Gastroesophageal sphincter (tissue), 3 donors: Measurements from ENCODE around the gene SNX9.

Experiments used
- CTCF ChIP-seq, 4 experiments: fragments of 200-600 bp in 2 of 4; fragments of 450-650 bp in 2 of 4; sonication (generic) in 1 of 4; IDR thresholded peaks; one replicate each; pipeline ENCODE4 v1.5.1; 2017 to 2019; ENCODE audit warnings: antibody characterized with exemption in 4 of 4, mild to moderate bottlenecking in 2 of 4, moderate library complexity in 2 of 4
- EP300 ChIP-seq: sonication (generic); formaldehyde crosslinking; IDR thresholded peaks from one replicate; pipeline ENCODE4 v1.6.1; 2017; ENCODE audit warnings: antibody characterized with exemption, mild to moderate bottlenecking
- POLR2A ChIP-seq, 2 donors: fragments of 450-650 bp; IDR thresholded peaks; one replicate each; pipeline ENCODE4 v1.6.1; 2017; ENCODE audit warnings: antibody characterized with exemption in 2 of 2, mild to moderate bottlenecking in 2 of 2, moderate library complexity in 1 of 2

GRCh38 chr6:157877573-157878438 lies 54.8 kb downstream of the SNX9 start:
- TF ChIP-seq CTCF (IDR thresholded peaks at IDR 0.05): no peak
- TF ChIP-seq EP300: no peak
- no peak for TF ChIP-seq POLR2A (IDR thresholded peaks at IDR 0.05)
